GM12891 (cell line): ENCODE results near the gene SCP2.

ENCODE experiments used
- PAX5 ChIP-seq: IDR thresholded peaks from 2 replicates; pipeline ENCODE4 v1.6.1; 2011; ENCODE audit warnings: low read length, moderate library complexity, mild to moderate bottlenecking; ENCODE audit not compliant: insufficient read depth, severe bottlenecking
- POLR2A ChIP-seq: IDR thresholded peaks from 2 replicates; pipeline ENCODE4 v1.6.1; 2011; ENCODE audit warnings: low read depth, low read length, control low read depth
- POLR2AphosphoS5 ChIP-seq: IDR thresholded peaks from 2 replicates; pipeline ENCODE4 v1.6.1; 2011; ENCODE audit warnings: low read depth, low read length, control low read depth
- POU2F2 ChIP-seq: IDR thresholded peaks from 2 replicates; pipeline ENCODE4 v1.6.1; 2011; ENCODE audit warnings: low read depth, mild to moderate bottlenecking, control low read depth, low read length, moderate library complexity
- SPI1 ChIP-seq: IDR thresholded peaks from 2 replicates; pipeline ENCODE4 v1.6.1; 2011; ENCODE audit warnings: low read depth, low read length, control low read depth
- TAF1 ChIP-seq: IDR thresholded peaks from 2 replicates; pipeline ENCODE4 v1.6.1; 2011; ENCODE audit warnings: low read depth, low read length, control low read depth

GRCh38 chr1:52904927-52905698 lies 22.0 kb upstream of the SCP2 start:
- TF ChIP-seq POLR2A (no peak), POLR2AphosphoS5 (no peak), TAF1 (no peak), PAX5 (no peak), POU2F2 (no peak), SPI1 (no peak)
